K562 (cell line): ENCODE data around the gene NEUROD2. TPM values are rescaled to one million over a fixed set of nuclear protein-coding genes. Genes with fewer than 3 reads are reported as not detected.

Source experiments
- ATAC-seq: fragments of 200-7000 bp; cut with Tn5 transposase; 3 replicates; pipeline ENCODE4 v1.9.1; 2020; ENCODE audit warnings: moderate library complexity
- BruUV-seq: library from RNA; stranded (reverse); fragments of 400-500 nt; replicated peaks from 2 replicates; lab custom pipeline; 2021; lab: Mats Ljungman, UMichigan
- CTCF ChIA-PET: fragments of 300-600 bp; formaldehyde crosslinking; extraction: SDS; loops from one replicate; lab custom pipeline; 2021; ENCODE audit warnings: low intra/inter-chr PET ratio; lab: Yijun Ruan, JAX
- POLR2A ChIA-PET: fragments of 300-600, 350-650 bp; sonication (Branson Sonifier 250); formaldehyde crosslinking; extraction: SDS; loops from one replicate; lab custom pipeline; 2021; ENCODE audit warnings: antibody characterized with exemption, inconsistent platforms; lab: Yijun Ruan, JAX
- DNase-seq, 4 experiments: peaks; one replicate each; pipeline versions ENCODE4 v3.0.0 to v3.0.0-alpha.2; 2011 to 2018; ENCODE audit warnings: low spot score in 3 of 4, mixed read lengths in 3 of 4; ENCODE audit errors: extremely low read depth in 1 of 4
- FAIRE-seq: peaks from 2 replicates; lab custom pipeline; 2011; peaks lifted over from hg19 to GRCh38; lab: Jason Lieb, UNC
- H2AFZ ChIP-seq: 2 replicates; pipeline ENCODE4 v1.6.0; 2011; ENCODE audit warnings: low read depth, low read length, control low read depth, inconsistent platforms
- H3K27ac ChIP-seq: fragments of 200-600 bp; 3 replicates; pipeline ENCODE4 v1.8.0; 2011; ENCODE audit warnings: low read depth, mild to moderate bottlenecking, control low read depth, inconsistent platforms, low read length, moderate library complexity, mixed read lengths; ENCODE audit errors: extremely low read depth
- H3K27me3 ChIP-seq, 2 experiments: fragments of 300-600 bp in 1 of 2; 2 replicates in 1 of 2; 3 replicates in 1 of 2; pipeline versions ENCODE4 v1.6.0 to v1.8.0; 2011; ENCODE audit warnings: inconsistent platforms in 2 of 2, low read length in 2 of 2, mild to moderate bottlenecking in 1 of 2, mixed read lengths in 1 of 2, moderate library complexity in 1 of 2; ENCODE audit not compliant: control insufficient read depth in 2 of 2, insufficient read depth in 2 of 2
- H3K36me3 ChIP-seq: fragments of 300-600 bp; 3 replicates; pipeline ENCODE4 v1.8.0; 2011; ENCODE audit warnings: mild to moderate bottlenecking, low read length, inconsistent platforms; ENCODE audit not compliant: control insufficient read depth, insufficient read depth
- H3K4me1 ChIP-seq, 2 experiments: fragments of 200-600 bp in 1 of 2; replicated peaks in 1 of 2; 2 replicates in 1 of 2; 3 replicates in 1 of 2; pipeline versions ENCODE4 v1.5.1 to v1.8.0; 2011; ENCODE audit warnings: inconsistent platforms in 2 of 2, low read length in 2 of 2, mild to moderate bottlenecking in 1 of 2, mixed read lengths in 1 of 2, moderate library complexity in 1 of 2; ENCODE audit not compliant: control insufficient read depth in 2 of 2, insufficient read depth in 2 of 2
- H3K4me2 ChIP-seq: 2 replicates; pipeline ENCODE4 v1.6.1; 2011; ENCODE audit warnings: low read length, control low read depth, inconsistent platforms, mixed read lengths; ENCODE audit not compliant: insufficient read depth
- H3K4me3 ChIP-seq: fragments of 200-600 bp; sonication (generic), shearing (Covaris generic); 2 replicates; pipeline ENCODE4 v1.5.1; 2016; ENCODE audit warnings: control low read depth, inconsistent platforms
- H3K79me2 ChIP-seq: fragments of 200-600 bp; 3 replicates; pipeline ENCODE4 v1.8.0; 2011; ENCODE audit warnings: low read length, inconsistent platforms; ENCODE audit not compliant: control insufficient read depth, insufficient read depth
- H3K9ac ChIP-seq, 2 experiments: 2 replicates each; pipeline versions ENCODE4 v1.6.0 to v1.6.1; 2011; ENCODE audit warnings: low read depth in 2 of 2, low read length in 2 of 2, control low read depth in 1 of 2, inconsistent platforms in 1 of 2, mild to moderate bottlenecking in 1 of 2, mixed read lengths in 1 of 2; ENCODE audit not compliant: insufficient read depth in 1 of 2
- H3K9me1 ChIP-seq: one replicate; pipeline ENCODE4 v1.6.0; 2011; ENCODE audit warnings: inconsistent platforms, mild to moderate bottlenecking, low read length, moderate library complexity; ENCODE audit not compliant: control insufficient read depth, insufficient read depth
- H3K9me3 ChIP-seq: replicated peaks from 2 replicates; pipeline ENCODE4 v1.5.1; 2011; ENCODE audit warnings: low read depth, low read length, inconsistent platforms; ENCODE audit not compliant: control insufficient read depth, insufficient read depth
- H4K20me1 ChIP-seq: replicated peaks from 2 replicates; pipeline ENCODE4 v1.6.1; 2011; ENCODE audit warnings: low read length, inconsistent platforms, mixed read lengths; ENCODE audit not compliant: control insufficient read depth, insufficient read depth
- CCAR2 ChIP-seq: fragments of 200-400 bp; formaldehyde crosslinking; IDR thresholded peaks from 2 replicates; pipeline ENCODE4 v1.6.1; 2017; ENCODE audit warnings: mild to moderate bottlenecking, low read depth, low read length
- CGGBP1 ChIP-seq: fragments of 250-450 bp; sonication (Bioruptor Pico); IDR thresholded peaks from 2 replicates; pipeline ENCODE4 v1.9.0; 2021; ENCODE audit warnings: mild to moderate bottlenecking
- GTF2A2 ChIP-seq: IDR thresholded peaks from 2 replicates; pipeline ENCODE4 v1.6.1; 2016; ENCODE audit warnings: mild to moderate bottlenecking, missing genetic modification characterization, missing compliant biosample characterization
- MECOM ChIP-seq: fragments of 250-450 bp; sonication (Bioruptor Pico); IDR thresholded peaks from 2 replicates; pipeline ENCODE4 v1.8.0; 2022; ENCODE audit warnings: inconsistent platforms
- PCBP2 ChIP-seq: fragments of 200-400 bp; formaldehyde crosslinking; IDR thresholded peaks from 2 replicates; pipeline ENCODE4 v1.6.1; 2018; ENCODE audit warnings: low read length, low read depth, mild to moderate bottlenecking, moderate library complexity; ENCODE audit not compliant: poor library complexity, severe bottlenecking
- PHF21A ChIP-seq: fragments of 450-650 bp; IDR thresholded peaks from 2 replicates; pipeline ENCODE4 v1.6.1; 2017; ENCODE audit warnings: low read depth, borderline replicate concordance
- POLR3G ChIP-seq: IDR thresholded peaks from 2 replicates; pipeline ENCODE4 v1.6.1; 2011; ENCODE audit not compliant: insufficient read length, insufficient replicate concordance; ENCODE audit errors: extremely low read depth
- PURB ChIP-seq: sonication (generic); formaldehyde crosslinking; IDR thresholded peaks from 2 replicates; pipeline ENCODE4 v1.9.0; 2021; ENCODE audit warnings: low read depth, mild to moderate bottlenecking, missing genetic modification reagents
- THAP12 ChIP-seq: fragments of 250-450 bp; sonication (Bioruptor Pico); IDR thresholded peaks from 2 replicates; pipeline ENCODE4 v1.9.0; 2021; ENCODE audit warnings: mild to moderate bottlenecking, inconsistent platforms
- YY1 ChIP-seq, 3 experiments: IDR thresholded peaks; 2 replicates each; pipeline ENCODE4 v1.6.1; 2011; ENCODE audit warnings: low read length in 2 of 3, mild to moderate bottlenecking in 2 of 3, moderate library complexity in 2 of 3, borderline replicate concordance in 1 of 3, control low read depth in 1 of 3, low read depth in 1 of 3; ENCODE audit not compliant: insufficient read depth in 3 of 3, insufficient replicate concordance in 2 of 3, control insufficient read depth in 1 of 3, insufficient read length in 1 of 3; ENCODE audit errors: extremely low read depth in 1 of 3
- ZFPM2 ChIP-seq: fragments of 250-450 bp; sonication (Bioruptor Pico); IDR thresholded peaks from 2 replicates; pipeline ENCODE4 v1.5.1; 2022; ENCODE audit warnings: mild to moderate bottlenecking
- ZNF165 ChIP-seq: fragments of 250-450 bp; sonication (Bioruptor Pico); IDR thresholded peaks from 2 replicates; pipeline ENCODE4 v1.4.0; 2020; ENCODE audit warnings: borderline replicate concordance
- WGBS: fragments of 100-300 bp; shearing (Covaris generic); methylation state at CpG from one replicate; pipeline ENCODE4 v1.1.6; 2016; ENCODE audit warnings: low coverage, mixed read lengths; ENCODE audit not compliant: insufficient coverage; ENCODE audit errors: missing lambda C conversion rate; 5-methylcytosine and 5-hydroxymethylcytosine counted together
- in situ Hi-C: fragments of 300-500 bp; cut with MboI; formaldehyde crosslinking; loops from 4 replicates; pipeline ENCODE4 v1.15.0; 2018; ENCODE audit warnings: inconsistent platforms, mixed read lengths
- intact Hi-C: fragments of 100-400 bp; cut with micrococcal nuclease; formaldehyde crosslinking; loops from 2 replicates; pipeline ENCODE4 v1.14.2; 2022
- polyA plus RNA-seq, 8 experiments: library from polyadenylated mRNA; depleted of rRNA in 4 of 8; stranded (reverse) in 5 of 8; unstranded in 3 of 8; fragments of >200 nt; fragmentation: Nextera tagmentation in 2 of 8; fragmentation: Illumina TruSeq in 1 of 8; extraction: Ambion mirVana in 2 of 8; extraction: Trizol in 1 of 8; gene quantifications; 2 replicates each; pipeline versions ENCODE4 v1.2.1 to v1.2.3, GENCODE V29; 2011 to 2014; ENCODE audit warnings: inconsistent platforms in 1 of 8, missing spikeins in 1 of 8
- total RNA-seq, 7 experiments: library from RNA; depleted of rRNA in 6 of 7; stranded (reverse); fragments of >200 nt in 6 of 7; fragmentation: Illumina TruSeq in 2 of 7; extraction: Trizol in 2 of 7; gene quantifications; 2 replicates each; pipeline versions ENCODE4 v1.2.1 to v1.2.3, GENCODE V29; 2011 to 2021; ENCODE audit warnings: low replicate concordance in 1 of 7

NEUROD2 gene
- total and polyA plus RNA-seq, 9 of the 15 experiments (the other 6 are each of a cell fraction or from before 2014, with no cell fraction given) = not detected

GRCh38 chr17:39624313-39624712, 16.6 kb upstream of the NEUROD2 start:
- intact Hi-C loops (no loop called here), in situ Hi-C loops (loop anchor here (5.0 kb wide), 2 partner anchors 48 to 133 kb away; no protein-coding TSS in a partner anchor)
- FAIRE-seq = no peak
- no peak overlapping the region for H3K4me2 ChIP-seq
- H3K27ac ChIP-seq = no peak overlapping the region
- ChIA-PET POLR2A (interaction anchor here (0.6 to 1.9 kb wide), 4 partner anchors 10 to 211 kb away, joined by 3 to 4 read pairs (median 4); no protein-coding TSS in a partner anchor), CTCF (interaction anchor here (0.6 to 5.2 kb wide), 6 partner anchors 30 to 407 kb away, joined by 3 to 131 read pairs (median 36); partner anchors contain the start of gene PNMT)
- H3K4me1 ChIP-seq = peaks cover 3 to 44% of the 10 kb centered on the region in 2 experiments; a peak in 2 of 5 replicates
- H3K36me3 ChIP-seq = no peaks in the 10 kb centered on the region
- BruUV-seq = no TSS peak
- H2AFZ ChIP-seq = no peak overlapping the region
- H3K4me3 ChIP-seq = no peak overlapping the region
- H3K9me1 ChIP-seq = no peaks in the 10 kb centered on the region
- 46% methylated on average over 8 of the region's 8 CpGs for WGBS
- no peak for TF ChIP-seq ZNF165
- TF ChIP-seq MECOM (CRISPR knock-in tag) = no peak
- TF ChIP-seq CGGBP1 = no peak
- TF ChIP-seq POLR3G = no peak
- no peak for TF ChIP-seq CCAR2
- TF ChIP-seq PHF21A = no peak
- TF ChIP-seq GTF2A2 (tag) = no peak
- no peak for TF ChIP-seq THAP12
- no peak for TF ChIP-seq ZFPM2 (CRISPR knock-in tag)
- TF ChIP-seq PURB (CRISPR knock-in tag) = no peak
- TF ChIP-seq YY1 (IDR thresholded peaks at IDR 0.05; ENCODE audit: borderline replicate concordance in 1 of 3, control insufficient read depth in 1 of 3, extremely low read depth in 1 of 3, insufficient read depth in 3 of 3, insufficient read length in 1 of 3, insufficient replicate concordance in 2 of 3, low read depth in 1 of 3, low read length in 2 of 3) = no peak
- TF ChIP-seq PCBP2 = no peak
- H3K9me3 ChIP-seq = no peaks in the 10 kb centered on the region
- H3K79me2 ChIP-seq = no peaks in the 10 kb centered on the region
- no peak for ATAC-seq
- DNase-seq = no peak
- no peak overlapping the region for H3K9ac ChIP-seq
- H4K20me1 ChIP-seq = no peaks in the 10 kb centered on the region
- H3K27me3 ChIP-seq = peaks cover 0 to 17% of the 10 kb centered on the region in 2 experiments; a peak in 2 of 5 replicates
